ENCODE results near the gene SRSF4. TPM values are rescaled to one million over a fixed set of nuclear protein-coding genes. Genes with fewer than 3 reads are reported as not detected.

SRSF4 gene
- total and polyA plus RNA-seq, 2 of the 8 experiments (the other 6 are each of a cell fraction or from before 2014, with no cell fraction given), result 34.9 to 86.5 TPM

DNA sequence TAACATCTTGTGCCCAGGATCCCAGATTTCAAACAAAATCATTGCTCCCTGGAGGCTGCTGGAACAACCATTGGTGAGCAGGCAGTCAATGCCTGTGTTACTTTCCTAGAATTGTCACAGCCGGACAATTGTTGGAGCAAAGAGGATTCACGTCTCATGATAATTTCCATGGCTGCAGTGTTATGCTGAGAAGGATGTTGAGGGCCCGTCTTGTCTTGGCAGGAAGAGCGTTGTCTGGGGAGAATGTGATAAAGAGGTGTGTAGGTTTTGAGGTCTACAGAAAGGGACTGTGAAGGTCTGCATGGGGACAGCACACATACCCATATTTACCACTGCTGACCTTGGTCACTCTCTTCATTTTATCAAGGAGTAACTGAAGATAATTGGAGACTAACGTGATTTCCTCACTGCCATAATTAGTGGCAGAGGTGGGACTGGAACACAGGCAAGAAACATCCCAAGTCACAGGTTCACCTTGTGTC is 42.7 kb upstream of the SRSF4 start:
- WGBS, 2 experiments (ENCODE audit: extremely low coverage in 1 of 2, insufficient coverage in 1 of 2, insufficient read length in 1 of 2, insufficient replicate concordance in 2 of 2, low coverage in 1 of 2, low lambda C conversion rate in 2 of 2, missing lambda C conversion rate in 1 of 2), result 87% methylated on average over 5 of the region's 5 CpGs; no CpG with 5 or more reads in 1 of the 2 experiments
- Histone ChIP-seq H3K36me3 (ENCODE audit: control insufficient read depth in 2 of 4, insufficient read depth in 4 of 4, low read length in 3 of 4) (peaks cover 0 to 4% (median 1%) of the 10 kb centered on the region in 4 experiments; a peak in 4 of 8 replicates), H4K20me1 (replicated peaks in 1 of 2; ENCODE audit: control insufficient read depth in 1 of 2, insufficient read depth in 2 of 2, low read length in 2 of 2) (peaks cover 0 to 1% of the 10 kb centered on the region in 2 experiments), H2BK20ac (ENCODE audit: low read length) (no peak overlapping the region), H3K27ac (ENCODE audit: low read depth, low read length) (no peak overlapping the region), H3K79me2 (ENCODE audit: control insufficient read depth in 1 of 2, insufficient read depth in 2 of 2, low read length in 2 of 2) (peaks cover 0 to under 1% of the 10 kb centered on the region in 2 experiments; a peak in 2 of 4 replicates), H2BK5ac (ENCODE audit: low read depth, low read length) (no peak overlapping the region), H2BK12ac (ENCODE audit: low read depth, low read length) (no peak overlapping the region), H3K27me3 (replicated peaks in 1 of 4; ENCODE audit: control insufficient read depth in 3 of 4, extremely low read depth in 1 of 4, insufficient read depth in 3 of 4, low read length in 3 of 4) (no peaks in the 10 kb centered on the region), H3K18ac (ENCODE audit: extremely low read depth, low read length) (no peak overlapping the region), H3K79me1 (ENCODE audit: low read depth, low read length) (peaks cover 4% of the 10 kb centered on the region; the same call in 1 of the 2 replicates), H2AK5ac (ENCODE audit: low read depth, low read length) (no peak overlapping the region), H3K56ac (replicated peaks; ENCODE audit: insufficient read length, low read depth, low read length) (no peak overlapping the region), H3K9me3 (ENCODE audit: insufficient read depth in 2 of 2, low read depth in 1 of 2, low read length in 1 of 2) (no peaks in the 10 kb centered on the region), H4K8ac (ENCODE audit: extremely low read depth, insufficient read depth, low read length) (no peak overlapping the region), H2AFZ (ENCODE audit: low read length) (no peak overlapping the region), H3K4ac (replicated peaks; ENCODE audit: insufficient read length, low read depth, low read length) (no peak overlapping the region), H3K4me3 (ENCODE audit: extremely low read depth in 1 of 4, insufficient read depth in 2 of 4, low read depth in 3 of 4, low read length in 4 of 4) (no peak overlapping the region), H4K91ac (replicated peaks; ENCODE audit: insufficient read length, low read length) (no peak overlapping the region), H3K23me2 (ENCODE audit: low read depth, low read length) (no peaks in the 10 kb centered on the region), H4K5ac (ENCODE audit: insufficient read length, low read depth, low read length) (no peak overlapping the region), H3K14ac (ENCODE audit: insufficient read length) (no peak overlapping the region), H3K4me1 (replicated peaks in 1 of 4; ENCODE audit: control insufficient read depth in 3 of 4, insufficient read depth in 4 of 4, low read length in 3 of 4) (peaks cover 0 to 8% (median 2%) of the 10 kb centered on the region in 4 experiments; a peak in 1 of 7 replicates), H3K23ac (ENCODE audit: insufficient read length) (no peak overlapping the region), H2BK15ac (ENCODE audit: low read length) (no peak overlapping the region), H3K4me2 (ENCODE audit: insufficient read depth in 1 of 2, low read depth in 2 of 2, low read length in 2 of 2) (no peak overlapping the region), H2BK120ac (replicated peaks; ENCODE audit: low read depth, low read length) (no peak overlapping the region), H3K9ac (replicated peaks in 1 of 4; ENCODE audit: extremely low read depth in 1 of 4, low read depth in 3 of 4, low read length in 3 of 4) (no peak overlapping the region)
- POLR2A ChIA-PET (ENCODE audit: partially characterized antibody), result interaction anchor here (0.9 kb wide), 1 partner anchor 17 kb away, joined by 3 read pairs; no protein-coding TSS in a partner anchor
- CTCF ChIA-PET (ENCODE audit: partially characterized antibody), result interaction anchor here (0.6 to 1.4 kb wide), 4 partner anchors 22 to 432 kb away, joined by 3 to 4 read pairs (median 3); no protein-coding TSS in a partner anchor
- FAIRE-seq (no peak), DNase-seq (ENCODE audit: low read depth in 1 of 2, low spot score in 2 of 2) (no peak)
- TF ChIP-seq RFX5 (IDR thresholded peaks at IDR 0.05; ENCODE audit: borderline replicate concordance, low read depth, low read length) (no peak), KDM4A (IDR thresholded peaks at IDR 0.05; ENCODE audit: low read depth, low read length, severe bottlenecking) (no peak), TCF12 (IDR thresholded peaks at IDR 0.05; ENCODE audit: low read depth, low read length) (no peak), EZH2 (IDR thresholded peaks at IDR 0.05; ENCODE audit: low read depth, low read length, severe bottlenecking) (no peak), HDAC6 (IDR thresholded peaks at IDR 0.05; ENCODE audit: low read depth, low read length) (no peak), YY1 (IDR thresholded peaks at IDR 0.05; ENCODE audit: low read depth, low read length) (no peak), SUZ12 (IDR thresholded peaks at IDR 0.05; ENCODE audit: low read length) (no peak), BRCA1 (IDR thresholded peaks at IDR 0.05; ENCODE audit: low read depth, low read length) (no peak), EGR1 (IDR thresholded peaks at IDR 0.05; ENCODE audit: borderline replicate concordance, low read depth, low read length) (no peak), TAF7 (optimal IDR thresholded peaks at IDR 0.05; ENCODE audit: borderline replicate concordance, low read depth, low read length) (no peak)
- TF ChIP-seq, protein P1, sequence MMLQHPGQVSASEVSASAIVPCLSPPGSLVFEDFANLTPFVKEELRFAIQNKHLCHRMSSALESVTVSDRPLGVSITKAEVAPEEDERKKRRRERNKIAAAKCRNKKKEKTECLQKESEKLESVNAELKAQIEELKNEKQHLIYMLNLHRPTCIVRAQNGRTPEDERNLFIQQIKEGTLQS (IDR thresholded peaks at IDR 0.05; ENCODE audit: insufficient read depth, low read depth, low read length), result no peak
- TF ChIP-seq, protein P2, sequence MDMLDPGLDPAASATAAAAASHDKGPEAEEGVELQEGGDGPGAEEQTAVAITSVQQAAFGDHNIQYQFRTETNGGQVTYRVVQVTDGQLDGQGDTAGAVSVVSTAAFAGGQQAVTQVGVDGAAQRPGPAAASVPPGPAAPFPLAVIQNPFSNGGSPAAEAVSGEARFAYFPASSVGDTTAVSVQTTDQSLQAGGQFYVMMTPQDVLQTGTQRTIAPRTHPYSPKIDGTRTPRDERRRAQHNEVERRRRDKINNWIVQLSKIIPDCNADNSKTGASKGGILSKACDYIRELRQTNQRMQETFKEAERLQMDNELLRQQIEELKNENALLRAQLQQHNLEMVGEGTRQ (IDR thresholded peaks at IDR 0.05; ENCODE audit: low read length), result no peak

All from H1 (cell line).